ENCODE measurements around the gene DHX29.
"Not testable (repeated sequence)": the region's sequence is repeated elsewhere in the genome, so short reads cannot be mapped to it uniquely, and the experiment has no call there.

Gene DHX29

GRCh38 chr5:55307383-55308253 lies at the start of gene DHX29, which contains the start of gene MTREX:
Gene DHX29, minus strand, starts transcription at chr5:55307694. Its CDS starts 121 bp downstream, at chr5:55307573.
Gene MTREX, plus strand, starts transcription at chr5:55307989. Its CDS starts 25 bp downstream, at chr5:55308014.
- DNase-seq = peak; percentile 78 to 81

GRCh38 chr5:55356896-55357295 lies 49.4 kb upstream of the DHX29 start:
- no peak for DNase-seq

GRCh38 chr5:55350754-55351153 lies 43.3 kb upstream of the DHX29 start:
- no peak for DNase-seq

GRCh38 chr5:55347786-55348185 lies 40.3 kb upstream of the DHX29 start:
- no peak for DNase-seq

GRCh38 chr5:55345327-55345726 lies 37.8 kb upstream of the DHX29 start:
- DNase-seq = no peak

- DNase-seq = peak in 1 of 2 donors; percentile 11
Observed at GRCh38 chr5:55344392-55344992, 37.0 kb upstream of the DHX29 start.

- DNase-seq = no peak
Observed at GRCh38 chr5:55343609-55344008, 36.1 kb upstream of the DHX29 start.

GRCh38 chr5:55343107-55343506 lies 35.6 kb upstream of the DHX29 start:
- no peak for DNase-seq

- DNase-seq = no peak
Observed at GRCh38 chr5:55338810-55339243, 31.3 kb upstream of the DHX29 start.

- no peak for DNase-seq
Observed at GRCh38 chr5:55338092-55338613, 30.7 kb upstream of the DHX29 start.

- DNase-seq = no peak
Observed at GRCh38 chr5:55333811-55334210, 26.3 kb upstream of the DHX29 start.

- no peak for DNase-seq
Observed at GRCh38 chr5:55333017-55333416, 25.5 kb upstream of the DHX29 start.

- no peak for DNase-seq
Observed at GRCh38 chr5:55331321-55331720, 23.8 kb upstream of the DHX29 start.

GRCh38 chr5:55327281-55327680 lies 19.8 kb upstream of the DHX29 start:
- DNase-seq = no peak

- DNase-seq = no peak
Observed at GRCh38 chr5:55325621-55326020, 18.1 kb upstream of the DHX29 start.

- peak in 1 of 2 donors; percentile 32 for DNase-seq
Observed at GRCh38 chr5:55324815-55325418, 17.4 kb upstream of the DHX29 start.

GRCh38 chr5:55324006-55324405 lies 16.5 kb upstream of the DHX29 start:
- DNase-seq = no peak

GRCh38 chr5:55320571-55320970 lies 13.1 kb upstream of the DHX29 start:
- DNase-seq = no peak

GRCh38 chr5:55319491-55319890 lies 12.0 kb upstream of the DHX29 start:
- no peak for DNase-seq

GRCh38 chr5:55318237-55318636 lies 10.7 kb upstream of the DHX29 start:
- not testable (repeated sequence) for DNase-seq

- no peak for DNase-seq
Observed at GRCh38 chr5:55316837-55317236, 9.3 kb upstream of the DHX29 start.

- DNase-seq = no peak
Observed at GRCh38 chr5:55316289-55316688, 8.8 kb upstream of the DHX29 start.

GRCh38 chr5:55313870-55314617 lies 6.5 kb upstream of the DHX29 start:
- DNase-seq = no peak

Measured in bone marrow (tissue), 2 donors.